ENCODE results near the gene AUTS2.

Gene AUTS2

GRCh38 chr7:69659983-69660382, 61.7 kb downstream of the AUTS2 start:
- no peak overlapping the region for H3K4me3 ChIP-seq (ENCODE audit: low read depth, low read length)
- no peak for TF ChIP-seq CTCF (IDR thresholded peaks at IDR 0.05; ENCODE audit: borderline replicate concordance, insufficient read depth, low read depth, low read length)

- H3K4me3 ChIP-seq (ENCODE audit: low read depth, low read length): no peak overlapping the region
- no peak for TF ChIP-seq CTCF (IDR thresholded peaks at IDR 0.05; ENCODE audit: borderline replicate concordance, insufficient read depth, low read depth, low read length)
Measured at GRCh38 chr7:69661342-69661741, 63.1 kb downstream of the AUTS2 start.

DNA sequence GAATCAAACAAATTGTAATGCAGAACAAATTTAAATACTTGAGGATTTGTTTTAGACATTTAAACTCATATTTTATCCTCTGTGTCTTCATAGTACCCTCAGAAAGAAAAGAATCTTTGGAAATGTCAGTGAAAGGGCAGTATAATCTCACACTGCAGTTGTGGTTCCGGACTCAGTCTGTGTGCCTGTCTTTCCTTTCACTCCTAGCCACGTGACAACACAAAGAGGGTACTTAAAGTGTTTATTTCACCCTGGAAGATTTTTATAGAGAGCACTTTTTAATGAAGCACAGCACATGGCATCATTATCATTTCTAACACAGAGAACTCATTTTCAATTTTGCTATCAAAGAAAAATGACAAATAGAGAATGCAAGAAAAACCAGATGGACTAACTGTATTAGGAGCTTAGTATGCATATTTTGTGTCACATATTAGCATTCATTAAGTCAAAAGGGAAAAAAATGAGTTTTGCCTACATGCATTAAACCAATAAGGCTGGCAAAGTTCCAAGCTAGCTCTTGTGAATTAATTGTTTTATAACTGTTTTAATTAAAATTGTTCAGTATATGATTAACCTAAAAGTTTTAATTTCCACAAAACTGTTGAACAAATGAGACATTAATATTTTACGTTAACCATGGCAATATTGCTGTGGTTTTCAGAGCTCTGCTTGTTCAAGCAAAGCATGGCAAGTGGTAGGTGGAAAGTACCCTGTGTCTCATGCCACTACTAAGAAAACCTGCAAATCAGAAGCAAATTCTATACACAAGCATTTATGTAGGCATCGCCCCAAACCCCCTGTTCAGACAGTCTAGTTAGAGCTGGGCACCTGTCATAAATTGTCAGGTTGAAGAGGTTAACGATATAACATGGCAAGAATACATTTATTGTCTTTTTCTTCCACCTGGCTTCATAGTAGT, 65.9 kb downstream of the AUTS2 start:
- no peak overlapping the region for H3K4me3 ChIP-seq (ENCODE audit: low read depth, low read length)
- no peak for TF ChIP-seq CTCF (IDR thresholded peaks at IDR 0.05; ENCODE audit: borderline replicate concordance, insufficient read depth, low read depth, low read length)

- H3K4me3 ChIP-seq (ENCODE audit: low read depth, low read length): no peak overlapping the region
- TF ChIP-seq CTCF (IDR thresholded peaks at IDR 0.05; ENCODE audit: borderline replicate concordance, insufficient read depth, low read depth, low read length): no peak
Measured at GRCh38 chr7:69665369-69665768, 67.1 kb downstream of the AUTS2 start.

- no peak overlapping the region for H3K4me3 ChIP-seq (ENCODE audit: low read depth, low read length)
- TF ChIP-seq CTCF (IDR thresholded peaks at IDR 0.05; ENCODE audit: borderline replicate concordance, insufficient read depth, low read depth, low read length): no peak
Measured at GRCh38 chr7:69668339-69668870, 70.1 kb downstream of the AUTS2 start.

DNA sequence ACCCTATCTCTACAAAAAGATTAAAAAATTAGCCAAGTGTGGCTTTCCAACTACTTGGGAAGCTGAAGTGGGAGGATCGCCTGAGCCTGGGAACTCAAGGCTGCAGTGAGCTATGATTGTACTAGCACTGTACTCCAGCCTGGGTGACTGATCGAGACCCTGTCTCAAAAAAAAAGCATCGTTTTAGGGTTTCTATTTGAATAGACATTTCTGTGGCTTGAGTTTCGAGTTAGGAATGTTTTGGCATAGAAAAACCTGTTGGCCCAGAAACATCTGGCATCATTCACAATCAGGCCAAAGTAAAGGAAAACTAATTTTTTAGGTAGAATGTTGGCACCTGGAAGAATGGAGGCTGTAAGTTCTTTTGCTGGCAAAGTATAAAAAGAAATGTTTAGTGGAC, 72.4 kb downstream of the AUTS2 start:
- no peak overlapping the region for H3K4me3 ChIP-seq (ENCODE audit: low read depth, low read length)
- no peak for TF ChIP-seq CTCF (IDR thresholded peaks at IDR 0.05; ENCODE audit: borderline replicate concordance, insufficient read depth, low read depth, low read length)

GRCh38 chr7:69673074-69673473, 74.8 kb downstream of the AUTS2 start:
- no peak overlapping the region for H3K4me3 ChIP-seq (ENCODE audit: low read depth, low read length)
- TF ChIP-seq CTCF (IDR thresholded peaks at IDR 0.05; ENCODE audit: borderline replicate concordance, insufficient read depth, low read depth, low read length): no peak

Data from GM12875 (cell line).